GM18508 (cell line): ENCODE results near the gene TTC34.

Source experiments
- ATAC-seq: cut with Tn5 transposase; IDR thresholded peaks from one replicate; pipeline ENCODE4 v1.9.1; 2021; ENCODE audit warnings: moderate number of reproducible peaks; ENCODE audit not compliant: insufficient read depth, unreplicated experiment

TTC34 gene

DNA sequence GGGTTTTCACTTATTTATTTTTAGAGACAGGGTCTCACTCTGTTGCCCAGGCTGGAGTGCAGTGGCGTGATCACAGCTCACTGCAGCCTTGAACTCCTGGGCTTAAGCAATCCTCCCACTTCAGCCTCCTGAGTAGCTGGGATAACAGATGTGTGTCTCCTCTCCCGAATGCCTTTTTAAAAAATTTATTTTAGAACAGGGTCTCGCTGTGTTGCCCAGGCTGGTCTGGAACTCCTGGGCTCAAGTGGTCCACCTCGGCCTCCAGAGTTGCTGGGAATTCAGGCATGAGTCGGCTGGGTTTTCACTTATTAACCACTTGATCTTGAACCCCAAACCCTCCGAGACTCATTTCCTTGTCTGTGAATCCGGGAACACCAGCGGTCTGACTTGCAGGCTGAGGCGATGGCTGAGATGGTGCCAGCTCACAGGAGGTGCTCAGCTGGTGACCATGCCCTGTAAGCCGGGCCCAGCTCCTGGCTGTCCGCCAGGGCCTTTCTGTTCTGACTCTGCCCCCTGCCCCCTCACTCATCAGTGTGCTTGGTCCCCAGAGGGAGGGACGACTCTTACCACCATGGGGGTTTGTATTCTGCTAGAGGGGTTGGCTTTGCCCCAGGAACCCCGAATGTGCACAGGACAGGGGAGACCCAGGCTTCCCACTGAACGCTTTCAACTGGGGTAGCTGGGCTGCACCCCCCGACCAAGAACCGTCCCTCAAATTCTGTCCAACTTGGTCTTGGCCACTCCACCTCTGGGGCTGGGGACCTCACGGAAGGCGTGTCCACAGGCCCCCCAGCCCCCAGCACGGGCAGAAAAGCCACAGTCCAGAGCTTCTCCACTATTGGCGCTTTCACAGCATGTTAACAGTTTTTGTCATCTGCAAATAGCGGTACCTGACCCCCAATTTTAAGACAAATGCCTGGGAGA lies 191.2 kb downstream of the TTC34 start:
- ATAC-seq = no peak

DNA sequence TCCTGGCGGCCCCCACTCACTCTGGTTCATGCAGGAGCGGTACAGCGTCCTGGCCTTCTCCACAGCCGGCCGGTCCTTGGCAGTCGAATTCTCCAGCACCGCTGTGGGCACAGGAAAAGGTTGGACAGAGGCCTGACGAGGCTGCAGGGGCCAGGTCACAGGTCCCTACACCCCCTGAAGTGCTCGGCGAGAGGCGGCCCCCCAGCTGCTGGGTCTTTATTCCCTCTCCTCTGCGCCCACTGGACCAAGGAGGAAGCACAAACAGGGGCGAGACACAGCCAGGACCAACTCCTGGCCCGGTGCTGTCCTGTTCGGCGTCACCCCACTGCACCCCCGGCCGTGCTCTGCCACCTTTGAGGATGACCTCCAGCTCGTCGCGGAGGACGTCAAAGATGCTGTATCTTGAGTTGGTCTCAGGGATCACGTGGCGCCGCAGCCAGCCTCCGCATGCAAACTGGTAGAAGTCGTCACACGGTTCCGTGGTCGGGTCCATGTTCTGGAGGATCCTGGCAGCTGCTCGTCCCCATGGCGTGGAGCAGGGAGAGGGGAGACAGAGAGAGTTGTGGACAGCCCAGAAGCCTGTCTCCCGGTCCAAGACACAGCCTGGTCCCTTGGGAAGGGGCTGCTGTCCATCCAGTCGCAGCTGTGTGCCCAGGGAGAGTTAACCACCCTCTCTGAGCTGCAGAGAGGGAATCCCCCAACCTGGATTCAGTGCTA lies 192.0 kb downstream of the TTC34 start:
- ATAC-seq = no peak

DNA sequence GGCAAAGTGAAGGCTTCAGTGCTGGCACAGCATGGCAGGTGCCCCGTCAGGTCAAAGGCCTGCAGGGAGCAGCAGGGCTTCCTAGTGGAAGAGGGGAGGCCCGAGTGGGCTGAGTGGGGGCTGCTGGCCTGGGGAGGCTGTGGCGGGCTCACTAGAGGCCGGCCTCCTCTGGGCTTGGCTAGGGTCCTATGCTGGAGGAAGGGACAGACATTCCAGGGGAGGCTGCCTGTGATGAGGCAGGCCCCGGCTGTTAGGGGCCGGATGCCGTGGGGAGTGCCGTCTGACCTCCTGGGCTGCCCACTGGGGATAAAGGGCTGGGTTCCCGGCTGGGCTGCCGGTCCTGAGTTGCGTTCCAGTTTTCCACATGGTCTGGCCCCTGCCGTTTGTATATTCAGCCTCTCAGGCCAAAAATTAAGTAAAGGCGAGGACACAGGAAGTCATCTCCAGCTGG lies 193.8 kb downstream of the TTC34 start:
- no peak for ATAC-seq

DNA sequence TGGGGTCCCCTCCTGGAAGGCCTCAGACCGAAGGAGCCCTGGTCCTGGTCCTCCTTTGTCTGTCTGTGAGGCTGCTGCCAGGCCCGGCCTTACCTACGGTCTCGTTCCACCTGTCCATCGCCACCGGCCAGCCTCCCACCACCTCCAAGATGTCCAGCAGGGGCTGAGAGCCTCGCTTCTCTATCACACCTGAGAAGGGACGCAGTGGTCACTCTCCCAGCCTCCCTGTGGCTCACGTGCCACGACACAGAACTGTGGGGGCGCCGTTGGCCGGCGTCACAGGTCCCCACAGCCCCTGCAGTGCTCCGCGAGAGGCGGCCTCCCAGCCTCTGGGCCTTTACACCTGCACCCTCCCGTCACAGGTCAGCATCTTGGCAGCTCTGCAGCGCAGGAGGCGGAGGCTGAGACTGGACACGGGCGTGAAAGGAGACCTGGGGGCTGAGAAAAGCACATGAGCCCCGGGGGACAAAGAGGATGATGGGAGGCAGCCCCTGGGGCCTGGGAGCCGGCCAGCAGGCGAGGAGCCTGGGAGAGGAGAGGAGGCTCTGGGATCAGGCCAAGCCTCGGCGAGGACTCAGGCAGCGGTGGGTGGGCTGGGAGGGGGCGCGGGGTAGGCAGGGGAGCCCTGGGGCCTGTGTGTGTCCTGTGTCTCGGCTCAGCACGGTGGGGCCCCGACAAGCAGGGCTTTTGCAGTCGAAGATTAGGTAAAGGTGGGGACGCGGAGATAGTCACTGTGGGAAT lies 194.4 kb downstream of the TTC34 start:
- ATAC-seq = no peak

DNA sequence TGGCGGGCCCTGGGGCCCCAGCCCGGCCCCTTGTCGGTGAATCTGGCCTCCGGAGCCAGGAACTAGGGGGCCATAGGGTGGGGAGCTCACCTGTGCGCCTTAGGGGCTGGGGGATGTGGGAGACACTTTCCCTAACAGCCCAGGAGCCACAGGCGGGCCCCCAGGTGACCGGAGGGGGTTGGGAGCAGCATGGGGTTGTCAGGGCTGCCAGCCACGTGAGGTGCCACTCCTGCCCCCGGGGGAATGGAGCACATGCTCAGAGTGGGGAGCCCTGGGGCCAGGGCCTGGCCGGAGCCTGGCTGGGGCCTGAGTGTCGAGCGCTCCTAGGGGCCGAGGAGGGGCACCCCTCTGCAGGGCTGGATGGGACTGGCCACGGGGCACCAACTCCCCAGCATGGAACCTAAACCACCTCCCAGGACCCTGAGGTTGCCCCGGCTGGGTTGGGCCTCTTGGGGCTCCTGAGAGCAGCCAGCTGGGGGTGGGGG lies 195.1 kb downstream of the TTC34 start:
- no peak for ATAC-seq

DNA sequence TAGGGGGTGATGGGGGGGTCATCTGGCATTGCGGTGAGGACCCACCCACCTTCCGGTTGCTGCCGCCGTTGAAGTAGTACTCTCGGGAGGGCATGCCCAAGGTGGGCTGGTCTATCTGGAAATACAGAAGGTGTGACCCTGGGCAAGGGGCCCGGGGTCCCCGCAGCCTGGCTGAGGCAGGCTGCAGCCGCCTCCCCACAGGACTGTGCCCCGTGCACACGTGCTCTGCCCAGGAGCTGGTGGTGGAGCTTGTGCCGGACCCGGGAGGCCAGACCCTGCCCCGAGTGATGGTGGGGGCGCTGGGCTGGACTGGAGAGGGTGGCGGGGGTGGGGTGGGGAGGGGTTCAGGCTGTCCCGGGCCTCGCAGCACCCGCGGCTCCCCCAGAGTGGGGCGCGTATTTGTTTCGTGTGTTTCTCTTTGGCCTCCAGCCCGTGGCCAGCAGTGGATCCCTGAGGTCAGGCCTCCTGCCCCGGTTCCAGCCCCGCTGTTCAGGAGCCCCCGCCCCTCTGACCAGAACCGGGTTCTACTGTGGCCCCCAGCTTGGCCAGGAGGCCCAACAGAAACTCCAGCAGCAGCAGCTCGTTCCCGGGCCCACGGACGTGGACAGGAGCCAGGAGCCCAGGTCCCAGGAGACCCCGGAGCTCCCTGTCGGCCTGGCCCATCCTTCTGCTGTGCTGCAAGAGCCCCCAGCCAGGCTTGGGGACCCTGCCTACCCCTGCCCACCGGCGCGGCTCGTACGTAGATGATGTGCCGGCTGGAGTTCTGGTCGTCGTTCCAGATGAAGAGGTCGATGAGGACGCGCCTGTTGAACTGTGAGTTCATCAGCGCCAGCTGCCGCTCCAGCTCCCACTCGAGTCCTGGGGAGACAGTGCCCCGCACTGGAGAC lies 195.7 kb downstream of the TTC34 start:
- no peak for ATAC-seq

DNA sequence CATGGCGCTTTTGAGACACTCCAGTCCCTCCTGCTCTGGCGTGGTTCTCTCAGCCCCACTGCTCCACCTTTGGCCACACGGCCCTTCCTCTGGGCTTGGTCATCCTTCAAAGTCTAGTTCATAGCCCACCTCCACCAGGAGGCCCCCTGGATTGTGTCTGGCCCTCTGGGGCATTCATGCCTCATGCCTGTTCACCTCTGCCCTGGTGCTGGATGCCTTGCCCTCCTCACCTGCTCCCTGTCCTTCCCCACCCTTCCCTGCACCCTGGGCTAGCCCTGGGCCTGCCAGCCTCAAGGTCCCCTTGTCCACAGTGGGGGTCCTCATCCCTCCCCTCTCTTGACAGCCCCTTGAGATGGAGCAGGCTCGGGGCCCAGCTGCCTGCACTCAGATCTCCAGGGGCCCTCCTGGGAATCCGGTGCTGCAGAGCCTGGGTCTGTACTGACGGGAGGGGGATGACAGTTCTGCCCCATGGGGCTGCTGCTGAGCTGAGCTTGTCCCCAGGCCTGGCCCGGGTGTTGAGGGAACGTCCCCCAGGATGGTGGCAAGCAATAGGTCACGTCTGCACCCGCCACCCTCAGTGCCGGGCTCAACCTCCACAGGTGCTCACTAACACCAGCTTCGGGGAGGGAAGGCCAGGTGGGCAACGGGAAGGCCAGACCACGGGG lies 196.5 kb downstream of the TTC34 start:
- no peak for ATAC-seq

DNA sequence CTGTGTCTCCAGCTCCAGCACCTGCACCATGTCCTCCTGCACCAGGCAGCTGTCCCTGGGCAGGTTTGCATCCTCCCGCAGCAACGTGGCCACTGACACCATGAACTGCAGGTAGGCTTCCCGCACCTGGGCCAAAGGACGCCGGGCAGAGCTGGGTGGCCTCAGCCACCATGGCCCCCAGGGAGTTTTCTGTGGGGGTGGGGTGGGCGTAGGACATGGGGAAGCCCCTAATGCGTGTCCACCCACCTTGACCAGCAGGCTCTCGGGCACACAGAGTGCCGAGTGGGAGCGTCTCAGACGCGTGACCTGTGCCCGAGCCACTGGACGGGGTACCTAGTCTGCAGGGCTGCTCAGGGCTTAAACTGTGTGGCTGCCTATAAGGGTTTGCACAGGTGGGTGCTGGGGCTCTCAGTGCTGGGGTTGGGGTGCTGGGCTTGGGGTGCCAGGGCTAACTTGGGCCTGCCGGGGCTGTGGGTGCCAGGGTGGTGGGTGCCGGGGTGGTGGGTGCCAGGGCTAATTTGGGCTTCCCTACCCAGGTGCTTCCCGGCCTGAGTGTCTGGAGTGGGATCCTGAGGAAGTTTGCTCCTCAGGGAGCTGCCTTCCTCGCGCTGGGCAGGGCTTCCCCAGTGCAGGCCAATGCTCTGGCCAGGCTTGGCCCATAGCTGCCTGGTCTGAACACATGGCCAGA lies 197.2 kb downstream of the TTC34 start:
- no peak for ATAC-seq

DNA sequence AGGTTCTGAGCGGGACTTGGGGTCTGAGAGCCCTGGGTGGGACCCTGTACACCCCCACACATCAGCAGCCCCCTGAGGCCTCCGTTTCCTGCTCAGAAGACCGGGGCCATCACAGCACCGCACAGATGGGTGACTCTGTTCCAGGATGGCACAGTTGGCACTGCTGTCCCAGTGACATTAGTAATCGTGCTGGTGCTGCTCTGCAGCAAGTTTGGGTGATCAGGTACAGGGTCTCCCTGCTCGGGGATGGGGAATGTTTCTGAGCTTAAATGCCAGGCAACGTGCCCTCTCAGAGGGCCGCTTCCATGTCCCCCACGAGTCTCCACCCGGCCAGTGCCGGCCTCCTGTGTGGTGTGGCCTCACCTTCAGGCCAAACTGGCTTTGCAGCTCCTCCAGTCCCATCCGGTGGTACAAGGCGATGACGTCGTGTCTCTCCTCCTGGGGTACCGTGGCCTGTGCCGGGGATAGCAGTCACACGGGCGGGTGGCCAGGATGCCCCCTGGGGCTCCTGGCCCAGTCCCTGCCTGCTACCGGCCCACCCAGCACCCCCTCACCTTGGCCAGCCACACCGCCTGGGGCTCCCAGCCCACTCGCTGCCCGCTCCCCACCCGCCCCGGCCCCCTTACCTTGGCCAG lies 197.9 kb downstream of the TTC34 start:
- ATAC-seq = no peak

DNA sequence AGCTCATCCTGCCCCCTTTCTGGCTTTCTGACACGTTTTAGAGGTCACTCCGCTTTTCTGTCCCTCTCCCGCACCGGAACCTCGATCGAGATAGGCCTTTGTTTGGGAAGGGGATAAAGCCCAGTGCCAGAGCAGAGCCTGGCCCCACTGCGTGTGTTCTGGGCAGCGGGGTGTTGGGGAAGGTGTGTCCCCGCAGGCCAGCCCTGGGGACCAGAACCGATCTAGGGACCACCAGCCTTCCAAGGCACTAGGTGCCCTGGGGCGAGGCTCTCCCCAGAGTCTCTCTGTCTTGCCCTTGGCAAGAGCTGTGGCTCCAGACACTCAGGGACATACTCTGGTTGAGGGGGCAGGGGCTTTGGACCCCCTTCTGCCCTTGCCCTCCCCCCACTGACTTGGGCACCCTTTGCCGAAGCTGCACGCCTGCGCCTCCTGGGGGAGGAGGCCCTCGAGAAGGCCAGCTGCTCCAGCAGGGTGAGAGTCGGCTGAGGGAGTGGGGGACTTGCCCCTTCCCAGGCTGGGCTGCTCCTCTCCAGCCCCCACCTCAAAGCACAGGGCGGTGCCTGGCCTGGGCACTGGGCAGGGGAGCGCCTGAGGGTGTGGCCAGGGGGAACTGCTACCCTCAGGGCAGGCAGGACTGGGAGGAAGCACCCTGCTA lies 198.5 kb downstream of the TTC34 start:
- no peak for ATAC-seq

DNA sequence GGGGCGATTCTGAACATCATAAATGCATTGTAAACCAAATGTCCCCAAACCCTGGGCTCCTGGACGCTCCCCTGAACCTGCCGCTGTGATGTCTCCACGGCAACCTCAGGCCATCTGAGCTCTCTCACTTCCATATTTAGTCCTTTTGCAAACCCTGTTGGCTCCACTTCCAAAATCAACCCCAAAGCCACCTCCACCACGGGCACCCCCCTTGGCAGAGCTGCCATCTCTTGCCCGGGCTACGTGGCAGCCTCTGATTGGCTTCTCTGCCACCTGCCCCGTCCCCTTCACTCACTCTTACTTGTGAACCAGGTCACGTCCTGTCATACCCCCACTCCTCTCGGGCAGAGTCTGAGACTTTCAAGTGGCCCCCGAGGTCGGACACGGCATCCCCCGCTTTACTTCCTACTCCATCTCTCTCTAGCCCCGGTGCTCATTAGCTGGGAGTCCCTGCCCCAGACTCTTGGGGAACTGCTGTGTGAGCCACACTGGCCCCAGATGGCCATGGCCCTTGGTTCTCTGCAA lies 199.1 kb downstream of the TTC34 start:
- ATAC-seq = no peak

DNA sequence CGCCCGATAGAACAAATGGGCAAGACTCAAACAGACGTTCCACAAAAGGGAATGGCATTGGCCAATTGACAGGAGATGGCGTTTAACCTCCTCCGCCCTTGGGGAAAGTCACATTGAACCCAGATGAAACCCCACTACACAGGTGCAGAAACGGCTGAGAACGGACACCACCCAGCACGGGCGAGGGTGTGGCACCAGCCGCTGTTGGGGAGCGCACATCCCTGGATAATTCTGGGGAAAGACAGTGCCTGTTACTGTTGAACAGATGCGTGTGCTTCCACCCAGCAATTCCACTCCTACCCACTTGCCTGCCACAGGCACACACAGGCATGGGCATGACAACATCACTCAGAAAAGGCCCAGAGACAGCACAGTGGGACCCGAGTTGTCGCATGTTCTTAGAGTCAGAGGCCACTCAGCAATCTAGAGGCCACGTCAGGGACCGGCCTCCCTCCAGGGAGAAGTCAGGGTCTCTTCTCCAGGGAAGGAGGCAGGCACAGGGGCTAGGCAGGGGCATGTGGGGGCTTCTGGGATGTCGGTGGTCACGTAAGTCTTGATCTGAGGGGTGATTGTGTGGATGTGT lies 199.7 kb downstream of the TTC34 start:
- no peak for ATAC-seq

DNA sequence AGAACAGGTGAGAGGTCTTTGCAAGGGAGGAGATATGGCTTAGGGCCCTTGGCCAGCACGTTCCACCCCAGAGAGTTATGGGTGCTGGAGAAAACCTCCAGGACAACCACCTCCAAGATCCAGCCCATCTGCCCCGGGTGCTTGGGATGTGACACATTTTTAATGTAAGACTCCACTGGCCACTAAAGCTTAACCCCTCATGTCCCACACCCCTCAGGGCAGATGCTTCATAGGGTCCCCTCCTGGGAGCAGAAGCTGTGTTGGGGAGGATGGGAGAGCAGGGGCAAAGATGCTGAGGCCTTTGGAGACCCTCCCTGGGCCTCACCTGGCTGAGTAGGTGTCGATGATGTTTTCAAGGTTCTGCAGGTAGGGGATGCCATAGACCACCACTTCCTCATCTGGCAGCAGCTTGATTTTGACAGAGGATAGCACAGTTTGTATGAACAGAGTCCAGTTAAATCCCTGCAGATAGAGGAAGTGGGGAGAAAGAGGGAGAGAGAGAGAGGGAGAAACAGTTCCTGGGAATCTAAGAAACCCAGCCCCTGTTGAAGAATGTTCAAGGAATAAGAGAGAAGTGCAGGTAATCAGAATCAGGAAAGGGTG lies 203.1 kb downstream of the TTC34 start:
- ATAC-seq = no peak

DNA sequence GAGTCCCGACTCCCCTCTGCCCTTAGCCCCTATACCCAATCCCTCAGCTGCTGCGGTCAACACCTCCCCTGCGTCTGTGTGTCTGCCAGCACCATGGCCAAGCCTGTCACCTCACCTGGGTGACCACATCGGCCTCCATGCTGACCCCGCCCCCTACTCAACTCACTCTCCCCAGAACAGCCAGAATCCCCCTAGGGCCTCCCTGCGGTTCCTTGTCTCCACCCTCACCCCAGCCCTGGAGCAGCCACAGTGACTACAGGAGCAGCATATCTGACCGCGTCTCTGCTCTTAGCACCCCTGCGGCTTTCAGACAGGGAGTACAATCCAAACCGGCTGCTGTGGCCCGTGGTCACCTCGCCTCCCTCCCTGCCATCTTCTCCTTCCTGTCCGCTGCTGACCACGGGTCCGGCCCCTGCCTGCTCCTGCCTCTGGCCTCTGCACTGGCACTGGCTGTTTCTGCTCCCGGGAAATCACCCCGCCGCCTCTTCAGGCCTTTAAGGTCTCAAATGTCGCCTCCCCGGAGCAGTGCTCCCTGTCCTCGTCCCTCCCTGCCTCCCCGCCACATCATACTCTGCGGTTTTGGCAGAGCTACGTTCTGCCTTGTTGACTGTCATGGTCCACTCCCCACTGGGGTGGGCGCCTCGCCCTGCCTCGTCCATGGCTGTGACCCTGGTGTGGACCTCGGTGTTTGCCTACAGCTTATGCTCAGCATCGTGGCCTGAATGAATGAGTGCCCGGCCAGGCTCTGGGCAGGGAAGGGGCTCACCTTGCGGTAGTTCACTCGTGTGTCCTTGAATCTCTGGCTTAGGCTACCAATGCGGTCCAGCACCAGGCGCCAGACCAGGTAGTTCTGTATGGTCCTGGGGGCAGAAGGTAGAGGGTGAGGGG lies 203.8 kb downstream of the TTC34 start:
- no peak for ATAC-seq

DNA sequence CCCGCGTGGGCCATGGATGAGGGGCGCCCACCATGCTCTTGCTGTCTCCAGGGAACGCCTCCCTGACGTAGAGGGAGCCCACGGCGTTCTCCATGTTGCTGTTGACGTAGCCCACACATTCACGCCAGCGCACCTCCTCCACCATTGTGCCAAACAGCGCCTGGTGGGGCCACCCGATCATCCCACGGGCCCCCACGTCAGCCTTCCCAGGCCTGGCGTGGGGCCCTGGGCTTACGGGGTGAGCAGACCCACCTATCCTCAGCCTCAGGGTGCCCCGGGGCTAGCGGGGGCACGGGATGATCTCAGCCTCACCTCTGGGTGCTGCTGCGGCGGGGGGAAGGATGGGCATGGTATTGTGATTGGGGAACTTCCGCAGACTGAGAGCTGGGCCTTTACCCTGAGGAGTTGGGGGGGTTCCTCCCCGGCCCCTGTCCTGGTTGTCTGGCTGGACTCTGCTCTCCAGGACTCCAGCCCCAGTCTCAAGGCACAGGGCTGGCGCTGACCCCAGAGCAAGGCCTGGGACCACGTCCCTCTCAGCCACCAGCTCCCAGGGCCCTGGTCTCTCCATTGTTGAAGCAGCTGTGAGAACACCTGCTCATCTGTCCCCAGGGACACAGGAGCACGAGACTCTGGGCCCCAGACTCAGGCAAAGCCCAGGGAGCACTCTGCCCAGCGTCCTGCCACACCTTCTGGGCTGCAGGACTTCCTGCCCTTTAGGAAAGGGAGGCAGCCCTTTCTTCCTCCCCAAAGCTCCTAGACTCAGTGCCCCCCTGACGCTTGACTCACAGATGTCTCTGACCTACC lies 204.8 kb downstream of the TTC34 start:
- no peak for ATAC-seq
